Cardiac muscle cell (in vitro differentiated cells and primary cell): ENCODE data around the gene IL17A. TPM values are rescaled to one million over a fixed set of nuclear protein-coding genes. Genes with fewer than 3 reads are reported as not detected.
"Not testable (repeated sequence)": the region's sequence is repeated elsewhere in the genome, so short reads cannot be mapped to it uniquely, and the experiment has no call there.

Experiments used
- DNase-seq, 2 donors: peaks; one replicate each; pipeline versions ENCODE4 v3.0.0 to v3.0.0-alpha.2; 2010 to 2017; ENCODE audit warnings: low read depth in 1 of 2, low spot score in 1 of 2
- H3K27ac ChIP-seq: fragments of 200-600 bp; sonication (generic); 2 replicates; pipeline ENCODE4 v1.5.1; 2016
- H3K27me3 ChIP-seq: fragments of 200-600 bp; sonication (generic); 2 replicates; pipeline ENCODE4 v1.6.0; 2016; ENCODE audit warnings: control low read depth
- H3K36me3 ChIP-seq: fragments of 200-600 bp; sonication (generic); 2 replicates; pipeline ENCODE4 v1.5.1; 2016; ENCODE audit warnings: control low read depth
- H3K4me1 ChIP-seq: fragments of 200-600 bp; sonication (generic); 2 replicates; pipeline ENCODE4 v1.8.1; 2017; ENCODE audit warnings: low read depth, mild to moderate bottlenecking, mixed run types
- H3K4me3 ChIP-seq: fragments of 200-600 bp; sonication (generic); 2 replicates; pipeline ENCODE4 v1.5.1; 2016; ENCODE audit warnings: mild to moderate bottlenecking
- H3K9me3 ChIP-seq: fragments of 200-600 bp; sonication (generic); 2 replicates; pipeline ENCODE4 v1.5.1; 2017; ENCODE audit warnings: low read depth, mild to moderate bottlenecking, control low read depth
- polyA plus RNA-seq: library from polyadenylated mRNA; unstranded; fragments of >200 nt; fragmentation: Nextera tagmentation; extraction: Ambion mirVana; gene quantifications from 2 replicates; pipeline ENCODE4 v1.2.1, GENCODE V29; 2016
- total RNA-seq: library from RNA; depleted of rRNA; stranded (reverse); fragments of >200 nt; gene quantifications from 2 replicates; pipeline ENCODE4 v1.2.3, GENCODE V29; 2016
- TF ChIP-seq, protein P1 (sequence below): IDR thresholded peaks from 2 replicates; pipeline ENCODE4 v1.5.1; 2012; ENCODE audit warnings: low read depth, mild to moderate bottlenecking, low read length

Gene IL17A
- total and polyA plus RNA-seq, 2 experiments from 2014 or later = not detected

DNA sequence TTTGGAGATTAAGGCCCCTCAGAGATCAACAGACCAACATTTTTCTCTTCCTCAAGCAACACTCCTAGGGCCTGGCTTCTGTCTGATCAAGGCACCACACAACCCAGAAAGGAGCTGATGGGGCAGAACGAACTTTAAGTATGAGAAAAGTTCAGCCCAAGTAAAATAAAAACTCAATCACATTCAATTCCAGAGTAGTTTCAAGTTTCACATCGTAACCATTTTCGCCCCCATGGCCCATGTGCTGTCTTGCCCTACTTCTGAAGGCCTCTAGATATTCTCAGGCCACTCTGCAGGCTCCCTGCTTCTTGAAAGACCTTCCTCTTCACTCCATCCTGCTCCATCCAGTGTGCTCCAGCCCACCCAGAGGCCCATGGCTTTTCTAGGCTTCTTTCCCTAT is 4.2 kb downstream of the IL17A start:
- no peak overlapping the region for H3K27ac ChIP-seq

GRCh38 chr6:52191824-52192223 is 5.6 kb downstream of the IL17A start:
- Histone ChIP-seq H3K36me3 (no peaks in the 10 kb centered on the region), H3K27ac (no peak overlapping the region), H3K4me3 (no peak overlapping the region), H3K9me3 (no peaks in the 10 kb centered on the region), H3K27me3 (no peaks in the 10 kb centered on the region), H3K4me1 (no peaks in the 10 kb centered on the region)
- no peak for DNase-seq
- TF ChIP-seq, protein P1, sequence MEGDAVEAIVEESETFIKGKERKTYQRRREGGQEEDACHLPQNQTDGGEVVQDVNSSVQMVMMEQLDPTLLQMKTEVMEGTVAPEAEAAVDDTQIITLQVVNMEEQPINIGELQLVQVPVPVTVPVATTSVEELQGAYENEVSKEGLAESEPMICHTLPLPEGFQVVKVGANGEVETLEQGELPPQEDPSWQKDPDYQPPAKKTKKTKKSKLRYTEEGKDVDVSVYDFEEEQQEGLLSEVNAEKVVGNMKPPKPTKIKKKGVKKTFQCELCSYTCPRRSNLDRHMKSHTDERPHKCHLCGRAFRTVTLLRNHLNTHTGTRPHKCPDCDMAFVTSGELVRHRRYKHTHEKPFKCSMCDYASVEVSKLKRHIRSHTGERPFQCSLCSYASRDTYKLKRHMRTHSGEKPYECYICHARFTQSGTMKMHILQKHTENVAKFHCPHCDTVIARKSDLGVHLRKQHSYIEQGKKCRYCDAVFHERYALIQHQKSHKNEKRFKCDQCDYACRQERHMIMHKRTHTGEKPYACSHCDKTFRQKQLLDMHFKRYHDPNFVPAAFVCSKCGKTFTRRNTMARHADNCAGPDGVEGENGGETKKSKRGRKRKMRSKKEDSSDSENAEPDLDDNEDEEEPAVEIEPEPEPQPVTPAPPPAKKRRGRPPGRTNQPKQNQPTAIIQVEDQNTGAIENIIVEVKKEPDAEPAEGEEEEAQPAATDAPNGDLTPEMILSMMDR = no peak

More for the DNA sequence above, 4.2 kb downstream of the IL17A start:
- H3K4me1 ChIP-seq = no peaks in the 10 kb centered on the region
- TF ChIP-seq, protein P1 = no peak
- H3K4me3 ChIP-seq = no peak overlapping the region
- no peak for DNase-seq
- H3K27me3 ChIP-seq = peaks cover 2% of the 10 kb centered on the region
- H3K36me3 ChIP-seq = no peaks in the 10 kb centered on the region
- H3K9me3 ChIP-seq = no peaks in the 10 kb centered on the region

- TF ChIP-seq, protein P1 = no peak
- H3K36me3 ChIP-seq = no peaks in the 10 kb centered on the region
- no peak overlapping the region for H3K4me3 ChIP-seq
- no peaks in the 10 kb centered on the region for H3K4me1 ChIP-seq
- DNase-seq = no peak
- H3K9me3 ChIP-seq = no peaks in the 10 kb centered on the region
- no peak overlapping the region for H3K27ac ChIP-seq
- H3K27me3 ChIP-seq = no peaks in the 10 kb centered on the region
Observed at GRCh38 chr6:52195886-52196285, 9.7 kb downstream of the IL17A start.

- H3K27me3 ChIP-seq, H3K27ac ChIP-seq, H3K4me3 ChIP-seq, DNase-seq, H3K4me1 ChIP-seq, H3K9me3 ChIP-seq, H3K36me3 ChIP-seq: not testable (repeated sequence)
Observed at GRCh38 chr6:52200088-52200487, 13.9 kb downstream of the IL17A start.

GRCh38 chr6:52201046-52201445 is 14.9 kb downstream of the IL17A start:
- Histone ChIP-seq H3K9me3 (no peaks in the 10 kb centered on the region), H3K27ac (no peak overlapping the region), H3K4me1 (no peaks in the 10 kb centered on the region), H3K36me3 (no peaks in the 10 kb centered on the region), H3K4me3 (no peak overlapping the region), H3K27me3 (no peaks in the 10 kb centered on the region)
- TF ChIP-seq, protein P1 = no peak
- no peak for DNase-seq

GRCh38 chr6:52201493-52201892 is 15.3 kb downstream of the IL17A start:
- no peaks in the 10 kb centered on the region for H3K27me3 ChIP-seq
- DNase-seq = no peak
- TF ChIP-seq, protein P1 = no peak
- H3K36me3 ChIP-seq = no peaks in the 10 kb centered on the region
- no peaks in the 10 kb centered on the region for H3K9me3 ChIP-seq
- no peaks in the 10 kb centered on the region for H3K4me1 ChIP-seq
- H3K27ac ChIP-seq = no peak overlapping the region
- H3K4me3 ChIP-seq = no peak overlapping the region
